Adrenal gland (tissue), 5 donors: Measurements from ENCODE around the gene SLC5A10.

Experiments used
- POLR2A ChIP-seq, 2 donors: fragments of 450-650 bp; IDR thresholded peaks; one replicate each; pipeline ENCODE4 v1.6.1; 2017; ENCODE audit warnings: antibody characterized with exemption in 2 of 2, mild to moderate bottlenecking in 2 of 2, moderate library complexity in 1 of 2
- TF ChIP-seq, protein P1 (sequence below), 6 experiments: fragments of 450-650 bp in 4 of 6; fragments of 200-600 bp in 2 of 6; sonication (generic) in 1 of 6; IDR thresholded peaks; 1 replicate in 5 of 6; 2 replicates in 1 of 6; pipeline versions ENCODE4 v1.5.1 to v1.8.0; 2016 to 2021; ENCODE audit warnings: antibody characterized with exemption in 6 of 6, mild to moderate bottlenecking in 2 of 6, moderate library complexity in 1 of 6
- donor health status: DM: no; HTN: no; CAD: no.

DNA sequence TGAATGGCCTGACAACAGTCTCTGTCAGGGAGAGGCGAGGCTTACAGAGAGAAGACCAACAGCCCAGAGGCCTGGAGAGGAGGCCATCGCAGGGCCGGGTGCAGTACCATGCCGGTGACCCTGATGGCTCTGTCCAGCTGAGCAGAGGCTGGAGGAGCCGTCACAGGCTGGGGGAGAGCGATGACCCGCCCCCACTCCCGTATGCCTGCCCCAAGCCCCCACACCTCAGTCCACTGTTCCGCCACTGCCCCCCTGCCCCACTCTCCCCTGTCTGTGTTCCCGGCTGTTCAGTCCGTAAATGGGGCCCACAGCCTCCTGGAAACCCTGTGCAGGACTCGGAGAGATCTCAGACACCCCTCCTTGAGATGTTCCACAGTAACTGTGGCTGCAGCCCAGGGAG, 65.4 kb downstream of the SLC5A10 start:
- TF ChIP-seq, protein P1, sequence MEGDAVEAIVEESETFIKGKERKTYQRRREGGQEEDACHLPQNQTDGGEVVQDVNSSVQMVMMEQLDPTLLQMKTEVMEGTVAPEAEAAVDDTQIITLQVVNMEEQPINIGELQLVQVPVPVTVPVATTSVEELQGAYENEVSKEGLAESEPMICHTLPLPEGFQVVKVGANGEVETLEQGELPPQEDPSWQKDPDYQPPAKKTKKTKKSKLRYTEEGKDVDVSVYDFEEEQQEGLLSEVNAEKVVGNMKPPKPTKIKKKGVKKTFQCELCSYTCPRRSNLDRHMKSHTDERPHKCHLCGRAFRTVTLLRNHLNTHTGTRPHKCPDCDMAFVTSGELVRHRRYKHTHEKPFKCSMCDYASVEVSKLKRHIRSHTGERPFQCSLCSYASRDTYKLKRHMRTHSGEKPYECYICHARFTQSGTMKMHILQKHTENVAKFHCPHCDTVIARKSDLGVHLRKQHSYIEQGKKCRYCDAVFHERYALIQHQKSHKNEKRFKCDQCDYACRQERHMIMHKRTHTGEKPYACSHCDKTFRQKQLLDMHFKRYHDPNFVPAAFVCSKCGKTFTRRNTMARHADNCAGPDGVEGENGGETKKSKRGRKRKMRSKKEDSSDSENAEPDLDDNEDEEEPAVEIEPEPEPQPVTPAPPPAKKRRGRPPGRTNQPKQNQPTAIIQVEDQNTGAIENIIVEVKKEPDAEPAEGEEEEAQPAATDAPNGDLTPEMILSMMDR (IDR thresholded peaks at IDR 0.05), result no peak
- TF ChIP-seq POLR2A (IDR thresholded peaks at IDR 0.05), result no peak
